ENCODE results near the gene DYNC2I2. TPM values are rescaled to one million over a fixed set of nuclear protein-coding genes. Genes with fewer than 3 reads are reported as not detected.
"Not testable (repeated sequence)": the region's sequence is repeated elsewhere in the genome, so short reads cannot be mapped to it uniquely, and the experiment has no call there.

Gene DYNC2I2
- total RNA-seq, 3 donors from 2014 or later: 27.4 to 37.4 (median 32.0) TPM

DNA sequence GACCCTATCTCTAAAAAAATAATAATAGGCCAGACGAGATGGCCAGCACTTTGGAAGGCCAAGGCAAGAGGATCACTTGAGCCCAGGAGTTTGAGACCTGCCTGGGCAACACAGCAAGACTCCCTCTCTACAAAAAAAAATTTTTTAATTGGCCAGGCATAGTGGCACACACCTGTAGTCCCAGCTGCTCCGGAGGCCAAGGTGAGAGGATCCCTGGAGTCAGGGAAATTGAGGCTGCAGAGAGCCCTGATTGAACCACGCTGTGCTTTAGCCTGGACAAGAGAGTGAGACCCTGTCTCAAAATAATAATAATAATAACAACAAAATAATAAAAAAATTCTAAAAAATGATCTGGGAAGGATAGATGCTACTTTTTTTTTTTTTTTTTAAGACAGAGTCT, 1.1 kb upstream of the DYNC2I2 start:
- Mint-ChIP-seq H3K4me3 (no peak overlapping the region), H3K4me1 (ENCODE audit: low read depth) (peaks cover 6% of the 10 kb centered on the region)

DNA sequence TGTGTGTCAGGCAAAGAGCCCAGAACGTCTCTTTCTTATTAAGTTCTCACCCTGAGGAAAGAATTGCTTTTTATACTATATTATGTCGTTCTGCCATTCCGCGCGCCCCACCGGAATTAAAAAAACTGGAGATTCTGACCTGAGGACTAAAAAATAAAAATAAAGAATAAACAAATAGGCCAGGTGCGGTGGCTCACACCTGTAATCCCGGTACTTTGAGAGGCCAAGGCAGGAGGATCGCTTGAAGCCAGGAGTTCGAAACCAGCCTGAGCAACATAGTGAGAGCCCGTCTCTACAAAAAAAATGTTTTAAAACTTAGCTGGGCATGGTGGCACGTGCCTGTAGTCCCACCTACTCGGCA, 677 bp upstream of the DYNC2I2 start:
- Mint-ChIP-seq H3K4me1 (ENCODE audit: low read depth) (peaks cover 6% of the 10 kb centered on the region), H3K36me3 (ENCODE audit: insufficient read depth) (no peaks in the 10 kb centered on the region), H3K9me3 (no peaks in the 10 kb centered on the region), H3K27me3 (ENCODE audit: low read depth) (no peaks in the 10 kb centered on the region), H3K4me3 (peak overlapping the region; percentile 89)
- no peak for ATAC-seq
- no peak for DNase-seq

More for the DNA sequence above, 1.1 kb upstream of the DYNC2I2 start:
- no peak for ATAC-seq
- Mint-ChIP-seq H3K36me3 (ENCODE audit: insufficient read depth) (no peaks in the 10 kb centered on the region), H3K9me3 (no peaks in the 10 kb centered on the region), H3K27me3 (ENCODE audit: low read depth) (no peaks in the 10 kb centered on the region)
- DNase-seq: no peak

DNA sequence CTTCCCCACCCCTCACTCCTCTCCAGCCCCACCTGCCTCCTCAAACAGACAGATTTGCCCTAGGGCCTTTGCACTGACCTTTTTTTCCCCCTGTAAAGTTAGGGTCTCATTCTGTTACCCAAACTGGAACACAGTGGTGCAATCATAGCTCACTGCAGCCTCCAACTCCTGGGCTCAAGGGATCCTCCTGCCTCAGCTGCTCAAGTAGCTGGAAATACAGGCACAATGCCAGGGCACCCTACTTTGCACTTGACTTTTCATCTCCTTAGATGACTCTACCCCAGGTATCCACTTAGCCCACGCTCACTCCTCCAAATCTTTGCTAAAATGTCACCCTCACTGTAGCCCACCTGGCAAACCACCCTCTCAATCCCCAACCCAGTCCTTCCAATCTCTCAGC, 2.2 kb downstream of the DYNC2I2 start:
- Mint-ChIP-seq H3K9me3 (no peaks in the 10 kb centered on the region), H3K4me1 (ENCODE audit: low read depth) (peaks cover 6% of the 10 kb centered on the region), H3K36me3 (ENCODE audit: insufficient read depth) (no peaks in the 10 kb centered on the region), H3K4me3 (peak overlapping the region; percentile 37), H3K27me3 (ENCODE audit: low read depth) (no peaks in the 10 kb centered on the region)
- no peak for ATAC-seq
- DNase-seq: no peak

DNA sequence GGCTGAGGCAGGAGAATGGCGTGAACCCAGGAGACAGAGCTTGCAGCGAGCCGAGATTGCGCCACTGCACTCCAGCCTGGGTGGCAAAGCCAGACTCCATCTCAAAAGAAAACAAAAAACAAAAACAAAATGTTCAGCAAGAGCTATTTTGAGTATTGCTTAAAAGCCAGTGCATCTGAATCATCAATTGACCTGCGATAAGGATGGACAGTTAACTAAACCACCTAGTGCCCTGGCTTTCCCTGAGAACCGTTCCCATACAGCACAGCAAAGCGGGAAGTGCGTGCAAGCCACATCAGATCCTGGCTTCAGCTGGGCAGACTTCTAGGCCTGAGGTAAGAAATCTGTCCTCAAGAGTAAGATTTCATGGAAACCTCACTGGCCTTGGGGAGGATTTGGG, 2.7 kb downstream of the DYNC2I2 start:
- ATAC-seq: no peak
- no peaks in the 10 kb centered on the region for H3K27me3 Mint-ChIP-seq (ENCODE audit: low read depth)
- H3K9me3 Mint-ChIP-seq: no peaks in the 10 kb centered on the region
- H3K4me1 Mint-ChIP-seq (ENCODE audit: low read depth): peaks cover 6% of the 10 kb centered on the region
- no peak overlapping the region for H3K4me3 Mint-ChIP-seq
- no peak for DNase-seq
- no peaks in the 10 kb centered on the region for H3K36me3 Mint-ChIP-seq (ENCODE audit: insufficient read depth)

DNA sequence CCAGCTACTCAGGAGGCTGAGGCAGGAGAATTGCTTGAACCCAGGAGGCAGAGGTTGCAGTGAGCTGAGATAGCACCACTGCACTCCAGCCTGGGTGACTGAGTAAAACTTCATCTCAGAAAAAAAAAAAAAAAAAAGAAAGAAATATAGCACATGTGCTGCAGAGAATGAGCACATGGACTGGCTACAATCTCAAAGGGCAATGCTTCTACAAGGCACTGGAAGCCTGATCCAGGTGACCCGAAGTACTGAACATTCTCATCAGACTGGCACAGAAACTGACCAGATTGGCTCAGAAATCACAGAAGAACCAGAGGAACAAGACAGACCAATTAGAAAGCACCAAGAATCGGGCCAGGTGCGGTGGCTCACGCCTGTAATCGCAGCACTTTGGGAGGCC, 4.8 kb downstream of the DYNC2I2 start:
- H3K36me3 Mint-ChIP-seq (ENCODE audit: insufficient read depth): no peaks in the 10 kb centered on the region
- H3K9me3 Mint-ChIP-seq: no peaks in the 10 kb centered on the region
- ATAC-seq (no peak), DNase-seq (no peak)
- H3K4me1 Mint-ChIP-seq (ENCODE audit: low read depth): peaks cover 2% of the 10 kb centered on the region
- H3K27me3 Mint-ChIP-seq (ENCODE audit: low read depth): no peaks in the 10 kb centered on the region
- no peak overlapping the region for H3K4me3 Mint-ChIP-seq

DNA sequence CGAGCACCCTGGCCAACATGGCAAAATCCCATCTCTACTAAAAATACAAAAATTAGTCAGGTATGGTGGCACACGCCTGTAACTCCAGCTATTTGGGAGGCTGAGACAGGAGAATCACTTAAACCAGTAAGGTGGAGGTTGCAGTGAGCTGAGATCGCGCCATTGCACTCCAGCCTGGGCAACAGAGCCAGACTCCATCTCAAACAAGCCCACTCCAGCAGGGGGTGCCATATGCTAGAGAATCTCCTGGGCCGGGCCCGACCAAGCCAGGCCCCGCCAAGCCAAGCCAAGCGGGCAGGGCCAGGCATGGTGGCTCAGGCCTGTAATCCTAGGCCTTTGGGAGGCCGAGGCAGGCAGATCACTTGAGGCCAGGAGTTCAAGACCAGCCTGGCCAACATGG, 8.4 kb downstream of the DYNC2I2 start:
- not testable (repeated sequence) for H3K27me3 Mint-ChIP-seq (ENCODE audit: low read depth)
- peak; percentile 63 for DNase-seq

DNA sequence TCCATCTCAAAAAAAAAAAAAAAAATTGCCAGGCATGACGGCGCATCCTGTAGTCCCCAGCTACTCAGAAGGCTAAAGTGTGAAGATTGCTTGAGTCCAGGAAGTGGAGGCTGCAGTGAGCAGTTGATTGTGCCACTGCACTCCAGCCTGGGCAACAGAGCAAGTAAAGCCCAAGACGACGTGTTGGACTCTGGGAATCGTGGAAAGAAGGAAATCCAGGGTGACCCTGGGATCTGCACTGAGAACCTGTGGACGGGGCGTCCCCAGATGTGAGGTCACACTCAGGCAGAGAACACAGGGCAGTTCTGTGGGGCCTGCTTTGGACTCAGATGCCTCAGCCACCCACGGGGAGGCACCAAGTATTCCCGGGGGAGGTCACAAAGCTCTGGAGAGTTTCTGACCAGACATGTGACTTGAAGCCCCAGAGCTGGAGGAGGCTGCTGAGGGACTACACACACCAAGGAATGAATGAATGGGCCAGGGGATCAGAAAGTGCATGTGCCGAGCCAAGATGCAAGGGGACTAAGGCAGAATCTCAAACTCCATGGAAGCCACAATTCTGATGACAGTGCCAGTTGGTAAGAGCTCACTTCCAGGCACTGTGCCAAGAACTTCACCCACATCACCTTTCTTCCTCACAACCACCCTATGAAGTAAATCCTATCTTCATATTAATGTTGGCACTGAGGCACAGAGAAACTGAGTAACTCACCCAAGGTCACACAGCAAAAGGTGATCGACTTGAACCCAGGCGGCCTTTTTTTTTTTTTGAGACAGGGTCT, 12.9 kb downstream of the DYNC2I2 start:
- H3K27me3 Mint-ChIP-seq (ENCODE audit: low read depth): no peaks in the 10 kb centered on the region
- ATAC-seq (no peak), DNase-seq (no peak)
- H3K9me3 Mint-ChIP-seq: no peaks in the 10 kb centered on the region
- no peaks in the 10 kb centered on the region for H3K36me3 Mint-ChIP-seq (ENCODE audit: insufficient read depth)
- no peaks in the 10 kb centered on the region for H3K4me1 Mint-ChIP-seq (ENCODE audit: low read depth)
- no peak overlapping the region for H3K4me3 Mint-ChIP-seq

More for the DNA sequence above, 8.4 kb downstream of the DYNC2I2 start:
- not testable (repeated sequence) for H3K36me3 Mint-ChIP-seq (ENCODE audit: insufficient read depth); H3K4me3 Mint-ChIP-seq; H3K9me3 Mint-ChIP-seq; H3K4me1 Mint-ChIP-seq (ENCODE audit: low read depth)
- peak; percentile 93 to 97 for ATAC-seq

DNA sequence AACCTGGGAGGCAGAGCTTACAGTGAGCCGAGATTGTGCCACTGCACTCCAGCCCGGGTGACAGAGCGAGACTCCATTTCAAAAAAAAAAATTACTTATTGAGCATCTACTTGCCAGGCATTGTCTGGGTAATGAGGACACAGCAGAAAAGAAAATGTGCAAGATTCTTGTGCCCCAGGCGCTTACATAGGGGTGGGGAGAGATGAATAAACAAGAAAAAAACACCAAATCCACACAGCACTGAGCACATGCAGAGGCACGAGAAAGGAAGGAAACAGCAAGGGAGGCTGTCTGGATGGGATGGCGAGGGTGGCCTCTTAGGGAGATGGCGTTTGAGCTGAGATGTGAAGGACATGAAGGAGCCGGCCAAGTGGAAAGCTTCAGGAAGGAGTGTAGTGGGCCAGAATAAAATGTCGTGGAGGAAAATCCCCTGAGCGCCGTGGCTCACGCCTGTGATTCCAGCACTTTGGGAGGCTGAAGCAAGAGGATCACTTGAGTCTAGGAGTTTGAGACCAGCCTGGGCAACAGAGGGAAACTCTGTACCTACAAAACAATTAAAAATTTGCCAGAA, 13.9 kb downstream of the DYNC2I2 start:
- no peaks in the 10 kb centered on the region for H3K27me3 Mint-ChIP-seq (ENCODE audit: low read depth)
- ATAC-seq: no peak
- H3K4me1 Mint-ChIP-seq (ENCODE audit: low read depth): no peaks in the 10 kb centered on the region
- H3K9me3 Mint-ChIP-seq: no peaks in the 10 kb centered on the region
- DNase-seq: no peak
- H3K36me3 Mint-ChIP-seq (ENCODE audit: insufficient read depth): no peaks in the 10 kb centered on the region
- no peak overlapping the region for H3K4me3 Mint-ChIP-seq

DNA sequence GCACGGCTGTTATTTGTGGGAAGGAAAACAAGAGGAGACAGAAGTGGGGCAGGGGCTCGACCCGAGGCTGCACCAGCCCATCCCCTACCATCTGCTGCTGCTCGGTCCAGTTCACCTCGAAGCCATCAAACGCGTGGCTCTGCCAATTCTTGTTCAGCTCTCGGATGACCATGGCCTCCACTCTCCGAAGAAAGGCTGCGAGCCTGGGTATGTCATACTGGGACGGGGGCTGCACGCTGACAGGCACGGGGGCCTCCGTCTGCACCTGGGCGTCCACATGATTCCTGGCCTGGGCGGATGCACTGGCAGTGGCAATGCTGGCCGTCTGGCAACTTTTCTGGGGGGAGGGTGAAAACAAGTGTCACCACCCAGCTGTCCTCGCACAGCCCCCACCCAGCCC, 16.0 kb downstream of the DYNC2I2 start:
- no peak for DNase-seq
- H3K4me1 Mint-ChIP-seq (ENCODE audit: low read depth): no peaks in the 10 kb centered on the region
- H3K4me3 Mint-ChIP-seq: no peak overlapping the region
- H3K36me3 Mint-ChIP-seq (ENCODE audit: insufficient read depth): no peaks in the 10 kb centered on the region
- no peak for ATAC-seq
- no peaks in the 10 kb centered on the region for H3K9me3 Mint-ChIP-seq
- H3K27me3 Mint-ChIP-seq (ENCODE audit: low read depth): no peaks in the 10 kb centered on the region

DNA sequence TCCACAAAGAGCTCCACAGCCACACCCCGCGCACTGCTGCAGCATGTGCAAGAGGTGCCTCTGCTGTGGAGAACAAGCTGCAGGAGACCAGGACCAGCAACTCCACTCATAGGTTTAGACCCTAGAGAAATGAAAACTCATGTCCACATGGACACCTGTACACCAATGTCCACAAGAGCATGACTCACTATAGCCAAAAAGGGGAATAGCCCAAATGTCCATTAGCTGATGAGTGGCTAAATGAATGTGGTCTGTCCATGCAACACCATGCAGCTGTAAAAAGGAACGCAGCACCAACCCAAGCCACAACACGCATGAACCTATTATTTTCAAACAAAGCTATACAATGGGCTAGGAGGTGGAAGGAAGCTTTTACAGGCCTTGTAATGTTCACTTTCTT, 18.1 kb downstream of the DYNC2I2 start:
- DNase-seq: no peak
- ATAC-seq: no peak
- Mint-ChIP-seq H3K27me3 (ENCODE audit: low read depth) (no peaks in the 10 kb centered on the region), H3K4me1 (ENCODE audit: low read depth) (no peaks in the 10 kb centered on the region), H3K9me3 (no peaks in the 10 kb centered on the region), H3K4me3 (no peak overlapping the region), H3K36me3 (ENCODE audit: insufficient read depth) (no peaks in the 10 kb centered on the region)

DNA sequence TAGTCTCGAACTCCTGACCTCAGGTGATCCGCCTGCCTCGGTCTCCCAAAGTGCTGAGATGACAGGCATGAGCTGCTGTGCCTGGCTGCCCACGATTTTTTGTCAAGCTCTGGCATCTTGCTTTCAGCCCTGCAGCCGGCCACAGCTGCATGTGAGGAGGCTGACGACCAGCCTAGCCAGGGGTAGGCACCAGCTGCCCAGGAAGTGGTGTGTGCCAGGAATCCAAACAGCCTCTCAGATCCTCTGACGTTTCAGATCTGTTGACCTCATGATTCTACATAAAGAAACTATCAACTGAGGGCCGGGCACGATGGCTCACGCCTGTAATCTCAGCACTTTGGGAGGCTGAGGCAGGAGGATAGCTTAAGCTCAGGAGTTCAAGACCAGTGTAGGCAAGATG, 19.0 kb downstream of the DYNC2I2 start:
- ATAC-seq: no peak

DNA sequence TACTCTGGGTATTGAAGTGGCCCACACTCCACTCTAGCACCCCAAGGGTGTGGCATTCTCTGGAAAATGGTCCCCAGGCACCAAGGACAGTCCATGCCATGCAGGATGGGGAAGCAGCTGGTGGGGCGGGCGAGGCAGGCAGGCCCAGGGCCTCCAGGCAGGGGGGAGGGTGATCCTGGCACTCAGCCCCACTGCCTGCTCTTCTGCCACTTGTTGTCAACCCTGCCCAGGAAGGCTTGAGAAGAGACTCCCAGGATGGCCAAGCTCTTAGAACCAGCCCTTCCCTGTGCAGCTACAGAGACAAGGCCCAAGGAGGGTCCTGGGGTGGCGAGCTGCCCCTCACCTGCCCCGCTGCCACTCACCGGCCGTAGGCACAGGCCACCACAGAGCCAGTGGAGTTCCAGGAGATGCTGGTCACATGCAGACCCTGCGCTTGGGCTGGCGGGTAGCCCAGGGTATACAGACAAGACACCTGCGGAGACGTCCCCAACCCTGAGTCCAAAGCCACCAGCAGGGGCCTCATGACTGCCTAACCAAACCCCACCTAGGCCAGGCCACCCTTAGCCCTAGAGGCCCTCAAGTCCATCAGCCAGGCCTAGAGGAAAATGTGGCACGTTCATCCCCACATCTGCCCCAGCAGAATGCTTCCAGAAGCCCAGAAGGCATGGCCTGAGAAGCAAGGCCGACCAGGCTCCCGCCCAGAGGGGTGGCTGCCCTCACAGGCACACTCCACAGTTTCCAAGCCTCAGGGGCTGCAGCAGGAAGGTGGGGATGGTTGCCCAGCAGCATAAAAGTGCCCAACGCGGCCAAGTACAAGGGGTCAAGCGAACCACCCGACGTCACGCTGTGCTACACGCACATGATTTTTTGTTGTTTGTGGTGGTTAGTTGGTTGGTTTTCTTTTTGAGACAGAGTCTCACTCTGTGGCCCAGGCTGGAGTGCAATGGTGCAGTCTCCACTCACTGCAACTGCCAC, 19.8 kb downstream of the DYNC2I2 start:
- no peaks in the 10 kb centered on the region for H3K4me1 Mint-ChIP-seq (ENCODE audit: low read depth)
- H3K36me3 Mint-ChIP-seq (ENCODE audit: insufficient read depth): peaks cover 10% of the 10 kb centered on the region
- H3K27me3 Mint-ChIP-seq (ENCODE audit: low read depth): no peaks in the 10 kb centered on the region
- H3K9me3 Mint-ChIP-seq: no peaks in the 10 kb centered on the region
- ATAC-seq (no peak), DNase-seq (no peak)
- no peak overlapping the region for H3K4me3 Mint-ChIP-seq

More for the DNA sequence above, 19.0 kb downstream of the DYNC2I2 start:
- Mint-ChIP-seq H3K9me3 (no peaks in the 10 kb centered on the region), H3K36me3 (ENCODE audit: insufficient read depth) (peaks cover 6% of the 10 kb centered on the region), H3K27me3 (ENCODE audit: low read depth) (no peaks in the 10 kb centered on the region), H3K4me1 (ENCODE audit: low read depth) (no peaks in the 10 kb centered on the region), H3K4me3 (no peak overlapping the region)
- no peak for DNase-seq

DNA sequence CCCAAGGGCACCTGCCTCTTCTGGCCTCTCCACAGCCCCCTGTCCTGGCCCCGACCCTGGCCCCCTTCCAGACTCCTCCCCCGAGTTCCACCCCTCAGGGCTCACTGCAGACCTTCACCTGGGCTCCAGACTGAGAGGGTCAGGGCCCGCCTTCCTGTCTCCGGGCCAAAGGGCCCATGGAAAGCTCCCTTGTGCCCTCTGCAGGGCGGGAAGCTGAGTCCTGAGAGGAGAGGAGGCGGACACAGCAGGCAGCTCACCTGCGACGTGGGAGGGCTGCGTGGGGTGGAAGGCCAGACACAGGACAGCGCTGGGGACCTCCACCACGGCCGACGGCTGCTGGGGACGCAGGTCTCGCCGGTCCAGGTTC, 20.6 kb downstream of the DYNC2I2 start:
- no peak for DNase-seq
- H3K4me1 Mint-ChIP-seq (ENCODE audit: low read depth): no peaks in the 10 kb centered on the region
- no peaks in the 10 kb centered on the region for H3K27me3 Mint-ChIP-seq (ENCODE audit: low read depth)
- no peak overlapping the region for H3K4me3 Mint-ChIP-seq
- no peak for ATAC-seq
- H3K36me3 Mint-ChIP-seq (ENCODE audit: insufficient read depth): peaks cover 11% of the 10 kb centered on the region
- no peaks in the 10 kb centered on the region for H3K9me3 Mint-ChIP-seq

DNA sequence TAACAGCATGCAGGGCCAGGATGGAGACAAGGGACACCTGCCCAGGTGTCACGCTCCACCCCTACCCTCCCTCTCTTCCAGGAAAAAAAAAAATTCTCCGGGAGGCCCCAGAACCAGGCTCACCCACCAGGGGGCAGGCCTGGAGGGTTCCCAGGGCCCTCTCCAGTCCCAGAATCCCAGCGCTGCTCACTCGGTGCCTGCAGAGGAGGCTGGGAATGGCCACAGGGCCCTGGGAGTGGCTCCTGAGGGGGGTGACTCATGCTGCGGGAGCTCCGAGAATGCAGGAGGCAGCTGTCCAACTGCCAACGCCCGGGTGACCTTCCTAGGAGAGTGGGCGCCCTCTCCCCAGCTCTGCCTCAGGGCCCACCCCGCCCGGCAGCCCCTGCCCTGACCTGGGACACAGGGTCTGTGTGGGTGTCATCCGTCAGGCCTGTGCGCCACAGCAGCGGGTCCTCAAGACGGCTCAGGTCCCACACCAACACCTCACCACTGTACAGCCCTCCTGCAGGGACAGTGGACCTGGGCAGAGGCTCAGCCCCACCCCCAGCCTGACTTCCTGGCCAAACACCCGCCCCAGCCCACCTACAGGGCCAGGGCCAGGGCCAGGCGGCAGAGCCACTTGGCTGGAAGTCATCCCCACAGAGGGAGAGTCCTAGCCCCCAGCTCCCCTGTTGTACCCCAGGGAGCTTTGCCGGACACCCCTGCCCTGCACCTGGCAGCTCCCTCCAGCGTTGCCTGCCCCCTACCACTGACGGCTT, 21.2 kb downstream of the DYNC2I2 start:
- ATAC-seq: peak in 1 of 2 donors; percentile 13
- Mint-ChIP-seq H3K27me3 (ENCODE audit: low read depth) (no peaks in the 10 kb centered on the region), H3K36me3 (ENCODE audit: insufficient read depth) (peaks cover 11% of the 10 kb centered on the region), H3K4me1 (ENCODE audit: low read depth) (no peaks in the 10 kb centered on the region), H3K9me3 (no peaks in the 10 kb centered on the region), H3K4me3 (no peak overlapping the region)
- DNase-seq: no peak
